Measurements from ENCODE around the gene RALA.

RALA gene

DNA sequence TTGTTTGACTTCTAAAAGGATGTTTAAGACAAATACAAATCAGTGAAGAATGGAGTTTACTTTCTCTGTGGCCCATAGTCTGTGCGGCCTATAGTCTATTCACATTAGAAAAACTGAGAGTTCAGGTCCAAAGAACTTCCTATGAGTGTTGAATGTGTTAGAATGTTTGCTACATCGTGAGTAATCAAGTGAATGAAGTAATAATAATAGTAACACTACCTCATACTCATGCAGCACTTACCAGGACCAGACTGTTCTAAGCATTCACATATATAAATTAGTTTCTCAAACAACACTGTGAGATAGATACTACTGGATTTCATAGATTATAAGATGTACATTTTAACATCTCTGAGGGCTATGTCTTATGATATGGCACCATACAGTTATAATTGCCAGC, 70.4 kb downstream of the RALA start:
- Mint-ChIP-seq H3K27ac (no peak overlapping the region), H3K27me3 (no peaks in the 10 kb centered on the region), H3K4me1 (ENCODE audit: low read depth) (peaks cover 7% of the 10 kb centered on the region), H3K4me3 (no peak overlapping the region), H3K36me3 (ENCODE audit: low read depth) (peaks cover 76% of the 10 kb centered on the region), H3K9me3 (no peaks in the 10 kb centered on the region)
- intact Hi-C loops (cut with micrococcal nuclease): loop anchor here (10.0 kb wide), 1 partner anchor 69 kb away; the partner anchor contains the start of gene RALA

DNA sequence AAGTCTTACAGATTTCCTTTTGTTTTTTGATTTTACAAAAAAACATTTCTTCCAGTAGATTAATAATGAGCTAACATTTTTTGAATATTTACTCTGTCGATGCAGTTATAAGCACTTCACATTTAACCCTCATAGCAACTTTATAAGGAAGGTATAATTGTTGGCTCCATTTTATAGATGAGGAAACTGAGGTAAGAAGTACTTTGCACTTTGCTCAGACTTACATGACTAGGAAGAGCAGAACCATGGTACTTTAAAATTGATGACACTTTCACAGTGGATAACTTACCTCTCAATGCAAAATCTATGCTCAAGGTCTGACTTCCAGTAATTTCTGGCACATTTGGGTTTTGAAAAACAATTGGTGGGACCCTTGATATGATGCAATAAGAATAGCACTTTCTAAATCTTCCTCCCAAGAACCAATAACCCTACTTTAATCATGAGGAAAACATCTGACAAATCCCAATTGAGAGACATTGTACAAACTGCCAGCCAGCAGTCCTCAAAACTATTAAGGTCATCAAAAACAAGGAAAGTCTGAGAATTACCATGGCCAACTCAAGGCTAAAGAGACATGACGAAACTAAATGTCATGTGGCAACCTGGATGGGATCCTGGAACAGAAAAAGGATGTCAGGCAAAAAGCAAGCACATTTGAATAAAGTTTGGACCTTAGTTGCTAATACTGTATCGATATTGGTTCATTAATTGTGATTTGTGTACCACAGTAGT, 72.6 kb downstream of the RALA start:
- Mint-ChIP-seq H3K27me3 (no peaks in the 10 kb centered on the region), H3K9me3 (no peaks in the 10 kb centered on the region), H3K36me3 (ENCODE audit: low read depth) (peaks cover 69% of the 10 kb centered on the region), H3K4me1 (ENCODE audit: low read depth) (peaks cover 21% of the 10 kb centered on the region), H3K27ac (no peak overlapping the region), H3K4me3 (no peak overlapping the region)
- intact Hi-C loops (cut with micrococcal nuclease): loop anchor here (10.0 kb wide), 1 partner anchor 71 kb away; the partner anchor contains the start of gene RALA

DNA sequence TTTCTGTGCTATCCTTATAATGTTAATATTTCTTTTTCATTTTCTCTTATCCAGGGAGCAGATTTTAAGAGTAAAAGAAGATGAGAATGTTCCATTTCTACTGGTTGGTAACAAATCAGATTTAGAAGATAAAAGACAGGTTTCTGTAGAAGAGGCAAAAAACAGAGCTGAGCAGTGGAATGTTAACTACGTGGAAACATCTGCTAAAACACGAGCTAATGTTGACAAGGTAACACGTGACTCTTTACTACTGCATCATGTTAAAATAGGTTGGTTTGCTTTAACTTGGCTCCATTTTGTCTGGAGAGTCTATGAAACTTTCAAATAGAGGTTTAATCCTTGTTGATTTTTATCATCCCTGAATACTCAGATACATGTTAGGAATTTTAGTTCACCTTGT, 73.3 kb downstream of the RALA start:
- Mint-ChIP-seq H3K27me3 (no peaks in the 10 kb centered on the region), H3K9me3 (no peaks in the 10 kb centered on the region), H3K27ac (no peak overlapping the region), H3K4me1 (ENCODE audit: low read depth) (peaks cover 27% of the 10 kb centered on the region), H3K36me3 (ENCODE audit: low read depth) (peaks cover 64% of the 10 kb centered on the region), H3K4me3 (no peak overlapping the region)
- intact Hi-C loops (cut with micrococcal nuclease): loop anchor here (10.0 kb wide), 1 partner anchor 72 kb away; the partner anchor contains the start of gene RALA

DNA sequence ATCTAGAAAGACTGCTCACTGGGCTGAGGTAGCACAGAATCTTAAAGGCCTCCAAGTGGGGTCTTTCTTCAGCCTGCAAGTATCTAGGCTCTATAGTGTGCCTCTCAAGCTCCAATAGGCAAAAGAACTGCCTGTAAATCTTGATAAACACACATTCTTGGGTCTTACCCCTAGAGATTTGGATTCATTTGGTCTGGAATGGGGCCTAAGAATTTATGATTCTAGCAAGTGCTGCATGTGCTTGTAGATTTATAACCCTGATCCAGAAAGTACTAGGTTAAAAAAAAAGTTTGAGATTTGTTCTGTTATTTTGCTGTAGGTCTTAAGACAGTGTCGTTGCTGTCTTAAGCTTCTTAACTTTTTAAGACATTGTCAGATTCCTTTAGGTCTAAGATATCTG, 74.1 kb downstream of the RALA start:
- peaks cover 58% of the 10 kb centered on the region for H3K36me3 Mint-ChIP-seq (ENCODE audit: low read depth)
- H3K9me3 Mint-ChIP-seq: no peaks in the 10 kb centered on the region
- H3K4me3 Mint-ChIP-seq: no peak overlapping the region
- peaks cover 29% of the 10 kb centered on the region for H3K4me1 Mint-ChIP-seq (ENCODE audit: low read depth)
- H3K27me3 Mint-ChIP-seq: no peaks in the 10 kb centered on the region
- intact Hi-C loops (cut with micrococcal nuclease): loop anchor here (10.0 kb wide), 1 partner anchor 73 kb away; the partner anchor contains the start of gene RALA
- no peak overlapping the region for H3K27ac Mint-ChIP-seq

DNA sequence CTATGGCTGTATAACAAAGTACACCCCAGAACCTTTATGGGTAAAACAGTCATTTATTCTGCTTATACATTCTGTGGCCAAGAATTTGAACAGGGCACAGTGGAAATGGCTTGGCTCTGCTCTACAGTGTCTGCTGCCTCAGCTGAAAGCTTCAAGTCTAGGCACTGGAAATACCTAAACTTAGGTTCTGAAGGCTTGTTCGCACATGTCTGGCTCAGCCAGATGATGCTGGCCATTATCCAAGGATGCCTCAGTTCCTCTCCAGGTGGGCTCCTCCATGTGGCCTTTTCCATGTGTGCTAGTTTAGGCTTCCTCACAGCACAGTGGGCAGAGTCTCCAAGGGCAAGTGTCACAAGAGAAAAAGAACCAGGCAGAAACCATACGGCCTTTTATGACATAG, 76.8 kb downstream of the RALA start:
- peaks cover 29% of the 10 kb centered on the region for H3K4me1 Mint-ChIP-seq (ENCODE audit: low read depth)
- intact Hi-C loops (cut with micrococcal nuclease): loop anchor here (5.0 kb wide), 1 partner anchor 42 kb away; no protein-coding TSS in a partner anchor
- H3K27ac Mint-ChIP-seq: no peak overlapping the region
- no peaks in the 10 kb centered on the region for H3K9me3 Mint-ChIP-seq
- peaks cover 53% of the 10 kb centered on the region for H3K36me3 Mint-ChIP-seq (ENCODE audit: low read depth)
- no peak overlapping the region for H3K4me3 Mint-ChIP-seq
- H3K27me3 Mint-ChIP-seq: no peaks in the 10 kb centered on the region

DNA sequence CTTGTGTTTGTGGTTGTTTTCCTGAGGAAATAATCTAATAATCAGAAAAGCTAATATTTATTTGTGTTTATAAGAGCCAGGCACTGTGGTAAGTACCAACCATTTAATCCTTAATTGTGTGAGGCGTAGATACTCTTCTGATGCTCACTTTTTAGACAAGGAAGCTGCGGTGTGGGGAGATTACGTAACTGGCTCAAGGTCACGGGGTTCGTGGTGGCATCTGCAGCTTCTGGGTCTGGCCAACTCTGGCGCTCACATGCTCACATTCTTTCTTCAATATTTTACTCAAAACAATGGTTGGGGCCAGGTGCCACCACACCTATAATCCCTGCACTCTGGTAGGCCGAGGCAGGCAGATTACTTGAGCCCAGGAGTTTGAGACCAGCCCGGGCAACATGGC, 77.6 kb downstream of the RALA start:
- intact Hi-C loops (cut with micrococcal nuclease): loop anchor here (5.0 kb wide), 1 partner anchor 41 kb away; no protein-coding TSS in a partner anchor
- Mint-ChIP-seq H3K9me3 (no peaks in the 10 kb centered on the region), H3K36me3 (ENCODE audit: low read depth) (peaks cover 50% of the 10 kb centered on the region), H3K27ac (no peak overlapping the region), H3K4me3 (no peak overlapping the region), H3K4me1 (ENCODE audit: low read depth) (peaks cover 29% of the 10 kb centered on the region), H3K27me3 (no peaks in the 10 kb centered on the region)

DNA sequence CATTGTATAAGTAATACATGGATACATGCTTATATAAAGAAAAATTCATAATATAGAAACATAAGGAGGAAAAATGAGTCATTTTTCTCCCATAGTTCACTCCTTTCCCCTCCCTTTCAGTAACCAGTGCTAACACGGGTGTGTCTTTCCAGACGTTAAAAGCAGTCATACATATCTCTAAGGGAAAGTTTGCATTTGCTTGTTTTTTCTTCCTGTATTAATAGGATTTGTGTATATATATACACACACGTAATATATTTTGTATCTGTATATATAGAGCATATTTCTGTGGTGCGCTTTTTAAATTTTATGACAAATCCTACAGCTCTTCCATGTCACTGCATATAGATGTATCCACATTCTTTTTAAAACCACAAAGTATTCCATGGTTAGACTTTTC, 78.8 kb downstream of the RALA start:
- intact Hi-C loops (cut with micrococcal nuclease): loop anchor here (5.0 kb wide), 1 partner anchor 40 kb away; no protein-coding TSS in a partner anchor
- Mint-ChIP-seq H3K4me3 (no peak overlapping the region), H3K4me1 (ENCODE audit: low read depth) (peaks cover 29% of the 10 kb centered on the region), H3K27ac (no peak overlapping the region), H3K36me3 (ENCODE audit: low read depth) (peaks cover 44% of the 10 kb centered on the region), H3K27me3 (no peaks in the 10 kb centered on the region), H3K9me3 (no peaks in the 10 kb centered on the region)

DNA sequence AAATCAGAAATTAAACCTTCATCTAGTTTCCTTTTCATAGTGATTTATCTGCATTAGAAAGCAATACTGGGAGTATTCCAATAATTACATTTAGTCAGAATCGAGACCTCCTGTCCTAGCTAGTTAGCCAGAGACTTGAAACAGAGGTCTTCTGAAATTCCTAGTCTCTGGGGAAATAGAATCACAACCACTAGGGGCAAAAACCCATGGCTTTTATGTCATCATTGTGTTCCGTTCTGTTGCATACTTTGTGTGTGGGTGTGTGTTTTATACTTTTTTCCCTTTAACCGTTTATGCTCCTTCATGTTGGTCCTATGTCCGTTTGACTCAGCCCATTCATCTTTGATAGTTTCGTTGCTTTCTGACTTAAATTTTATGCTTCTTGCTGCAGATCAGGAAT, 79.8 kb downstream of the RALA start:
- no peak overlapping the region for H3K27ac Mint-ChIP-seq
- intact Hi-C loops (cut with micrococcal nuclease): loop anchor here (5.0 kb wide), 1 partner anchor 39 kb away; no protein-coding TSS in a partner anchor
- H3K4me1 Mint-ChIP-seq (ENCODE audit: low read depth): peaks cover 29% of the 10 kb centered on the region
- H3K36me3 Mint-ChIP-seq (ENCODE audit: low read depth): peaks cover 45% of the 10 kb centered on the region
- H3K4me3 Mint-ChIP-seq: no peak overlapping the region
- no peaks in the 10 kb centered on the region for H3K9me3 Mint-ChIP-seq
- H3K27me3 Mint-ChIP-seq: no peaks in the 10 kb centered on the region

DNA sequence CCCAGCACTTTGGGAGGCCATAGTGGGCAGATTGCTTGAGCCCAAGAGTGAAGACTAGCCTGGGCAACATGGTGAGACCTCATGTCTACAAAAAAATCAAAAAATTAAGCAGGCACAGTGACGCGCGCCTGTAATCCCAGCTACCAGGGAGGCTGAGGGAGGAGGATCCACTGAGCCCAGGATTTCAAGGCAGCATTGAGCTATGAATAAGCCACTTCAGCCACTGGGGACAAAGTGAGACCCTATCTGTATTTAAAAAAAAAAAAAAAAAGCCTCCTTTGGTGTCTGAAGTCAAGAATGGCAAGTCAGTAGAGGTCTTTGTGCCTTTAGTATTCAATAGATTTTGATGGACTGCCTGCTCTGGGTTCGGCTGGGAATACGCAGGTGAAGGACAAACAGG, 85.7 kb downstream of the RALA start:
- no peaks in the 10 kb centered on the region for H3K27me3 Mint-ChIP-seq
- H3K4me1 Mint-ChIP-seq (ENCODE audit: low read depth): no peaks in the 10 kb centered on the region
- intact Hi-C loops (cut with micrococcal nuclease): no loop called here
- H3K36me3 Mint-ChIP-seq (ENCODE audit: low read depth): peaks cover 30% of the 10 kb centered on the region
- no peak overlapping the region for H3K27ac Mint-ChIP-seq
- no peak overlapping the region for H3K4me3 Mint-ChIP-seq
- H3K9me3 Mint-ChIP-seq: peaks cover 14% of the 10 kb centered on the region

DNA sequence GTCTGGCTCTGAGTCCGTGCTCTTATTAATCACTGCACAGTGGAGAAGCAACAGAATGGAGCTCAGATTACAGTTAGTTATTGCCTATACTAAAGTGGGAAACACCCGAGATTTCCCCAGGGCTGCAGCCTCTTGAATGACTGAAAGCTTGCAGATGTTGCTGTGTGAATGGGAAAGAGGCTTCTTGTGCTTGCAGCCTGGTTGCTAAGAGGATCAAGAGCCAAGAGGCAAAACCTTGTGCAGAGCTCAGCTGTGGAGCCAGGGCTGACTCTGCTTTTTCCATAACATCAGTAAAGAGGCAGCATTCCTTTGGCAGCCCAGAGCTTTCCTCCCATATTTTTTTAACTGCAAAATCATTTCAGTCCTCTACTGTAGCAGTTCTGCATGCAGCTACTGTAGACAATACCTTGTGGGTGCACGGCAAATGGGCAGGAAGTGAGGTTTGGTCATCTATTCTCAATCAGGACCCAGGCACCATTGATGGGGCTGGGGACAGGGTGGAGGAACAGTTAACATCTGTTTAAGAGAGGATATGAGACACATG, 86.5 kb downstream of the RALA start:
- intact Hi-C loops (cut with micrococcal nuclease): no loop called here
- no peaks in the 10 kb centered on the region for H3K4me1 Mint-ChIP-seq (ENCODE audit: low read depth)
- no peaks in the 10 kb centered on the region for H3K27me3 Mint-ChIP-seq
- H3K4me3 Mint-ChIP-seq: no peak overlapping the region
- peaks cover 25% of the 10 kb centered on the region for H3K36me3 Mint-ChIP-seq (ENCODE audit: low read depth)
- no peak overlapping the region for H3K27ac Mint-ChIP-seq
- H3K9me3 Mint-ChIP-seq: peaks cover 22% of the 10 kb centered on the region

DNA sequence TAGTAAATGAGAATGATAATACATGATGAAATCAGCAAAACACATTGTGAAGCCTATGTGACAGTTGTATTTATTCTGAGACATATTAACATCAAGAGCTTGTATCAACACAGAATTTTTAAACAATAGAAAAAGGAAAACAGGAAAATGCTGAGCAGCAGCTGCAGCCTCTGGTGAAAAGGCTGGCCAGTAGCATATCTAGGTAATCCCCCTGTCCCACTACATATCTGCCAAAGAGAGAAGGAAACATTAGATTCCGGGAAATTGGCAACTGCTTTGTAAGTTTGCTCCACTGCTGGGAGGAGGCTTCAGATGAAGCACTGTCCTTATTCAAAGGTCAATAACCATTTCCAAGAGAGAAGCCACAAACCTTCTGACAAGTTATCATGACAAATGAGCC, 89.4 kb downstream of the RALA start:
- Mint-ChIP-seq H3K9me3 (peaks cover 43% of the 10 kb centered on the region), H3K36me3 (ENCODE audit: low read depth) (peaks cover 8% of the 10 kb centered on the region), H3K4me3 (no peak overlapping the region), H3K27me3 (no peaks in the 10 kb centered on the region), H3K4me1 (ENCODE audit: low read depth) (no peaks in the 10 kb centered on the region), H3K27ac (no peak overlapping the region)
- intact Hi-C loops (cut with micrococcal nuclease): no loop called here

DNA sequence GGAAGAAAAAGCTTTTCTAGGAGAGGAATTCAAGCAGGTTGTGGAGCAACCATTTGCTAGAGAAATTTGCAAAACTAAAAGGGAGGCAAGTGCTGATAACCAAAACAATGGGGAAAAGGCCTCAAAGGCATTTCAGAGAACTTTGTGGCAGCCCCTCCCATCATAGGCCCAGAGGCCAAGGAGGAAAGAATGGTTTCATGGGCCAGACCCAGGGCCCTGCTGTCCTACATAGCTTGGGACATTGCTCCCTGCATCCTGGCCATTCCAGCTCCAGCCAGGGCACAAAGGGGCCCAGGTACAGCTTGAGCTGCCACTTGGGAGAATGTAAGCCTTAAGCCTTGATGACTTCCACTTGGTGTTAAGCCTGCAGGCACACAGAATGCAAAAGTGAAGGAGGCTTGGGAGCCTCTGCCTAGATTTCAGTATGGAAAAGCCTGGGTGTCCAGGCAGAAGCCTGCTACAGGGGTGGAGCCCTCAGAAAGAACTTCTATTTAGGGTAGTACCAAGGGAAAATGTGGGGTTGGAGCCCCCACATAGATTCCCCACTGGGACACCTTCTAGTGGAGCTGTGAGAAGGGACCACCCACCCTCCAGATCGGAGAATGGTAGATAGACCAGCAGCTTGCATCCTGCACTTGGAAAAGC, 91.2 kb downstream of the RALA start:
- H3K9me3 Mint-ChIP-seq: peaks cover 43% of the 10 kb centered on the region
- peaks cover 2% of the 10 kb centered on the region for H3K4me1 Mint-ChIP-seq (ENCODE audit: low read depth)
- no peak overlapping the region for H3K4me3 Mint-ChIP-seq
- H3K27me3 Mint-ChIP-seq: no peaks in the 10 kb centered on the region
- intact Hi-C loops (cut with micrococcal nuclease): no loop called here
- peaks cover 4% of the 10 kb centered on the region for H3K36me3 Mint-ChIP-seq (ENCODE audit: low read depth)
- no peak overlapping the region for H3K27ac Mint-ChIP-seq

DNA sequence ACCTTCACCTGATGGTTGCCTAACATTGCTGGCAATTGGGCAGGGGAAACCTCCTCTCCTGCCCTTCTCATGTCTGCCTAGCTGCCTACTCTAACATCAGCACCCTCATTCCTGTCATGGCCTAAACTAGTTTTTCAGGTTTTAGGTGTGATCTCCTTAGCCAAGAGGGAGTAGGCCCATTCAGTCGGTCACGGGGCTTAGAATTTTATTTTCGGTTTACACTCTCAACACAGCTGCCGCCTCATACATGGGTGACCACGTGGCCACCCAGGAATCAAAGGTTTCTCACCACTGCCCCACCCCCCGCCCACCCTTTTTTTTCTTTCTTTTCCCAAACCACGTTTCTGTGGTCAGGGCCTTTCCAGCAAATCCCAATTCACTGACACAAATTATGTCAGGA, 97.2 kb downstream of the RALA start:
- Mint-ChIP-seq H3K27ac (no peak overlapping the region), H3K36me3 (ENCODE audit: low read depth) (no peaks in the 10 kb centered on the region), H3K4me1 (ENCODE audit: low read depth) (peaks cover 5% of the 10 kb centered on the region), H3K4me3 (no peak overlapping the region), H3K9me3 (peaks cover 13% of the 10 kb centered on the region), H3K27me3 (no peaks in the 10 kb centered on the region)
- intact Hi-C loops (cut with micrococcal nuclease): no loop called here

DNA sequence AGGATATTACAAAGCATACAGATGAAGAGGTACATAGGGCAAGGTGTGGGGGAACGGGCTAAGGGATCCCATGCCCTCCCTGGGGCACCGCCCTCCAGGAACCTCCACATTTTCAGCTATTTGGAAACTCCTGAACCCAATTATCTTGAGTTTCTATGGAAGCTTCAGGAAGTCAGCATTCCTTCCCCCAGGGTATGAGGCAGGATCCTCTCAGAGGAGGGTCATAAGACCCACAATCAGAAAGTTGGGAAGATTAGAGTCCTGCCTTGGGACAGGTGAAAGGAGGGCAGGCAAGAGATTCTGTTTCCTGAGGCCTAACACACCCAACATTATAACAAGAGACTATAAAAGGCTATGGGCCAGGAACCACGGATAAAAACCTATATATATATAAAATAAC, 98.0 kb downstream of the RALA start:
- peaks cover 6% of the 10 kb centered on the region for H3K9me3 Mint-ChIP-seq
- intact Hi-C loops (cut with micrococcal nuclease): no loop called here
- H3K4me3 Mint-ChIP-seq: no peak overlapping the region
- no peaks in the 10 kb centered on the region for H3K27me3 Mint-ChIP-seq
- H3K36me3 Mint-ChIP-seq (ENCODE audit: low read depth): no peaks in the 10 kb centered on the region
- H3K4me1 Mint-ChIP-seq (ENCODE audit: low read depth): peaks cover 7% of the 10 kb centered on the region
- peak overlapping the region; percentile 38 for H3K27ac Mint-ChIP-seq

All from dendritic cell treated with granulocyte-macrophage colony-stimulating factor and Interleukin-4, amounts not matched to agents 40 ng/mL and 50 ng/mL, for 4 days (primary cell).